Measurements from ENCODE around the gene CNKSR1. TPM values are rescaled to one million over a fixed set of nuclear protein-coding genes. Genes with fewer than 3 reads are reported as not detected.
A peak's percentile ranks its signal among the peaks of the same experiment; 100 is the strongest.

CNKSR1 gene
- total RNA-seq, 4 donors from 2014 or later, result 0.29 to 13.3 (median 7.2) TPM

- intact Hi-C loops (cut with DNase I; ENCODE audit: low total_unique reads), result loop anchor here (5.0 kb wide), 1 partner anchor 127 kb away; no protein-coding TSS in a partner anchor
- DNase-seq, result peak in 1 of 2 donors; percentile 37
- Histone ChIP-seq H3K9me3 (no peaks in the 10 kb centered on the region), H3K4me1 (peaks cover 0 to 7% of the 10 kb centered on the region in 2 donors), H3K27ac (peak overlapping the region; percentile 60 to 77), H3K36me3 (no peaks in the 10 kb centered on the region), H3K27me3 (no peaks in the 10 kb centered on the region), H3K4me3 (peak overlapping the region; percentile 20 to 34)
- TF ChIP-seq CTCF (IDR thresholded peaks at IDR 0.05), result peak; percentile 30 to 82 (median 74)
- peak in 1 of 2 donors; percentile 20 for TF ChIP-seq POLR2A (IDR thresholded peaks at IDR 0.05)
These were observed 13.0 kb upstream of the CNKSR1 start for GRCh38 chr1:26164036-26164860.

GRCh38 chr1:26164861-26165842 lies 12.1 kb upstream of the CNKSR1 start:
- Histone ChIP-seq H3K27me3 (no peaks in the 10 kb centered on the region), H3K4me3 (no peak overlapping the region), H3K36me3 (no peaks in the 10 kb centered on the region), H3K9me3 (no peaks in the 10 kb centered on the region), H3K4me1 (peaks cover 0 to 7% of the 10 kb centered on the region in 2 donors), H3K27ac (peak overlapping the region in 1 of 2 donors; percentile 77)
- intact Hi-C loops (cut with DNase I; ENCODE audit: low total_unique reads), result loop anchor here (5.0 kb wide), 1 partner anchor 128 kb away; no protein-coding TSS in a partner anchor
- no peak for DNase-seq
- TF ChIP-seq CTCF (IDR thresholded peaks at IDR 0.05), result no peak
- no peak for TF ChIP-seq POLR2A (IDR thresholded peaks at IDR 0.05)

- no peak overlapping the region for H3K27ac ChIP-seq
- H3K9me3 ChIP-seq, result no peaks in the 10 kb centered on the region
- H3K36me3 ChIP-seq, result no peaks in the 10 kb centered on the region
- H3K4me1 ChIP-seq, result peaks cover 0 to 12% of the 10 kb centered on the region in 2 donors
- no peaks in the 10 kb centered on the region for H3K27me3 ChIP-seq
- TF ChIP-seq POLR2A (IDR thresholded peaks at IDR 0.05) (no peak), CTCF (IDR thresholded peaks at IDR 0.05) (no peak)
- intact Hi-C loops (cut with DNase I; ENCODE audit: low total_unique reads), result no loop called here
- H3K4me3 ChIP-seq, result no peak overlapping the region
- DNase-seq, result no peak
These were observed 10.5 kb upstream of the CNKSR1 start for GRCh38 chr1:26166719-26167281.

- intact Hi-C loops (cut with DNase I; ENCODE audit: low total_unique reads), result no loop called here
- Histone ChIP-seq H3K27ac (peak within 1 kb of the TSS; percentile 63 to 85), H3K4me3 (peak within 1 kb of the TSS; percentile 64 to 79), H3K27me3 (no peaks in the 10 kb centered on the region), H3K9me3 (no peaks in the 10 kb centered on the region), H3K36me3 (no peaks in the 10 kb centered on the region), H3K4me1 (peaks cover 0 to 12% of the 10 kb centered on the region in 2 donors)
- no peak for TF ChIP-seq CTCF (IDR thresholded peaks at IDR 0.05)
- no peak for TF ChIP-seq POLR2A (IDR thresholded peaks at IDR 0.05)
- no peak for DNase-seq
These were observed 8.7 kb upstream of the CNKSR1 start, which contains the start of gene C1orf232 for GRCh38 chr1:26168410-26169197. C1orf232 (minus strand) TSS chr1:26168963; CDS start chr1:26168499, 464 bp downstream.

Measured in uterus (tissue), 4 donors.